Myocyte (in vitro differentiated cells): ENCODE results near the gene ARID3C. TPM values are rescaled to one million over a fixed set of nuclear protein-coding genes. Genes with fewer than 3 reads are reported as not detected.

Experiments
- DNase-seq: peaks from one replicate; pipeline ENCODE4 v3.0.0-alpha.2; 2012; ENCODE audit warnings: low read depth
- total RNA-seq: library from RNA; depleted of rRNA; stranded (reverse); fragments of >200 nt; gene quantifications from 2 replicates; pipeline ENCODE4 v1.2.3, GENCODE V29; 2014

The ARID3C gene
- total RNA-seq, 1 donor from 2014 or later, result not detected

GRCh38 chr9:34599546-34599945 is 29.3 kb downstream of the ARID3C start:
- peak; percentile 44 for DNase-seq

- DNase-seq, result no peak
Measured at GRCh38 chr9:34594177-34594576, 34.7 kb downstream of the ARID3C start.

- no peak for DNase-seq
Measured at GRCh38 chr9:34592895-34593601, 35.8 kb downstream of the ARID3C start.

GRCh38 chr9:34591917-34592866 is 36.7 kb downstream of the ARID3C start:
- DNase-seq, result no peak

- DNase-seq, result peak; percentile 78
Measured at GRCh38 chr9:34591248-34591916, 37.5 kb downstream of the ARID3C start.

GRCh38 chr9:34590381-34591247 is 38.3 kb downstream of the ARID3C start:
- DNase-seq, result no peak

GRCh38 chr9:34589636-34590380 is 39.1 kb downstream of the ARID3C start, which contains the start of gene CNTFR:
Gene CNTFR (minus strand): TSS chr9:34589724. CDS start chr9:34568981, 20,743 bp downstream.
- no peak for DNase-seq

GRCh38 chr9:34588671-34589635 is 39.9 kb downstream of the ARID3C start:
- no peak for DNase-seq

GRCh38 chr9:34587271-34587670 is 41.6 kb downstream of the ARID3C start:
- DNase-seq, result no peak

- DNase-seq, result no peak
Measured at GRCh38 chr9:34585946-34586669, 42.8 kb downstream of the ARID3C start.

GRCh38 chr9:34584970-34585369 is 43.9 kb downstream of the ARID3C start:
- DNase-seq, result no peak

GRCh38 chr9:34582787-34583186 is 46.1 kb downstream of the ARID3C start:
- no peak for DNase-seq

GRCh38 chr9:34581318-34581717 is 47.5 kb downstream of the ARID3C start:
- no peak for DNase-seq

GRCh38 chr9:34580358-34580757 is 48.5 kb downstream of the ARID3C start:
- no peak for DNase-seq

- no peak for DNase-seq
Measured at GRCh38 chr9:34579808-34580163, 49.1 kb downstream of the ARID3C start.

GRCh38 chr9:34579104-34579807 is 49.6 kb downstream of the ARID3C start:
- DNase-seq, result no peak
